Activated naive CD4-positive, alpha-beta T cell treated with anti-CD3 and anti-CD28 coated beads, Interleukin-2, amount 10 ng/mL, durations not matched to agents 7 days and 5 days (primary cell): ENCODE measurements around the gene CELF3.

Experiments
- CTCF ChIA-PET: fragments of 350-600 bp; sonication (Branson Sonifier 250); formaldehyde crosslinking; loops from one replicate; lab custom pipeline; 2021; ENCODE audit warnings: antibody characterized with exemption; lab: Charles Lee
- DNase-seq: peaks from one replicate; pipeline ENCODE4 v3.0.0-alpha.2; 2020
- H3K27ac Mint-ChIP-seq: one replicate; pipeline ENCODE4 v1.8.0; 2021; ENCODE audit warnings: mild to moderate bottlenecking, moderate library complexity, mixed read lengths
- H3K27me3 Mint-ChIP-seq: one replicate; pipeline ENCODE4 v1.8.0; 2021; ENCODE audit warnings: mild to moderate bottlenecking, mixed read lengths
- H3K36me3 Mint-ChIP-seq: one replicate; pipeline ENCODE4 v1.8.0; 2021; ENCODE audit warnings: mixed read lengths
- H3K4me1 Mint-ChIP-seq: one replicate; pipeline ENCODE4 v1.8.0; 2021; ENCODE audit warnings: mixed read lengths
- H3K4me3 Mint-ChIP-seq: one replicate; pipeline ENCODE4 v1.8.0; 2021; ENCODE audit warnings: mild to moderate bottlenecking, moderate library complexity, mixed read lengths
- H3K9me3 Mint-ChIP-seq: one replicate; pipeline ENCODE4 v1.8.0; 2021; ENCODE audit warnings: mixed read lengths

The CELF3 gene

GRCh38 chr1:151729966-151730291 lies 13.3 kb upstream of the CELF3 start:
- Mint-ChIP-seq H3K9me3 (no peaks in the 10 kb centered on the region), H3K4me1 (no peaks in the 10 kb centered on the region), H3K36me3 (no peaks in the 10 kb centered on the region), H3K4me3 (no peak overlapping the region), H3K27ac (no peak overlapping the region), H3K27me3 (peaks cover 48% of the 10 kb centered on the region)
- CTCF ChIA-PET = no interaction called here
- no peak for DNase-seq

DNA sequence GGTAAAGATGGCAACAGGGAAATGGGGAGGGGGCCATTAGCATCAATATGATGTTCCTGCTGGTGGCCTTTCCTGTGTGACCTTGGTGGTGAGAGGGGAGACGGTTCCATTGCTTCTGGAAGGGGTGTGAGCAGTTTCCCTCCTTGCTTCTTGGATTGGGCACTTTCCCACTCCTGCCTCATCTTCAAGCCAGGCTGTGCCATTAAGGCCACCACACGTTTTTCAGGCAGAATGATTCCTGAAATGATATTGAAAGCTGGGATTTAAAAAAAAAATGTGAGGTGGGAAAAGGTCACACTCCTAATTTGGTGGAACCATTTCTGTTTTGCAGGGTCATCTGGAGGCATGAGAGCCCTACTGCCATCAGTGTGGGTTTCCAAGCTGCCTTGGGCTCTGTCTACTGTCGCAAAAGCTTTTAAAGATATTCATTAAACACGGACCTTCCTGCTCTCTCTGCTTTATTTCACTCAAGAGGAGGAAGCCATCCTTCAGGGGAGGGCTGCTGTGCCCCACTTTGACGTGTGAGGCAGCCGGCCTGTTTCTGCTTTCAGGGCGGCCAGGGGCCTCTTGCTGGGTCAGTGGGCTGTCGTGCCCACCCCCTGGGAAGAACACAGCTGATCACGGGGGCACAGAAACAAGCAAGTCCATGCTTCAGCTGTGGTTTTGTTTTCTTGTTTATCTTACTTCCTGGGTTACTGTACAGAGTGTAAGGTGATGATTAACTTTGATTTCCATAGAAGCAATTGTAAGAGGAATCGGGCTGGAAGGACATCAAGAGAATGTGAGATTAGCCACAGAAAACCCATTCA lies 12.8 kb upstream of the CELF3 start:
- Mint-ChIP-seq H3K27ac (no peak overlapping the region), H3K36me3 (no peaks in the 10 kb centered on the region), H3K27me3 (peaks cover 52% of the 10 kb centered on the region), H3K4me1 (no peaks in the 10 kb centered on the region), H3K4me3 (no peak overlapping the region), H3K9me3 (no peaks in the 10 kb centered on the region)
- DNase-seq = no peak
- CTCF ChIA-PET = no interaction called here

DNA sequence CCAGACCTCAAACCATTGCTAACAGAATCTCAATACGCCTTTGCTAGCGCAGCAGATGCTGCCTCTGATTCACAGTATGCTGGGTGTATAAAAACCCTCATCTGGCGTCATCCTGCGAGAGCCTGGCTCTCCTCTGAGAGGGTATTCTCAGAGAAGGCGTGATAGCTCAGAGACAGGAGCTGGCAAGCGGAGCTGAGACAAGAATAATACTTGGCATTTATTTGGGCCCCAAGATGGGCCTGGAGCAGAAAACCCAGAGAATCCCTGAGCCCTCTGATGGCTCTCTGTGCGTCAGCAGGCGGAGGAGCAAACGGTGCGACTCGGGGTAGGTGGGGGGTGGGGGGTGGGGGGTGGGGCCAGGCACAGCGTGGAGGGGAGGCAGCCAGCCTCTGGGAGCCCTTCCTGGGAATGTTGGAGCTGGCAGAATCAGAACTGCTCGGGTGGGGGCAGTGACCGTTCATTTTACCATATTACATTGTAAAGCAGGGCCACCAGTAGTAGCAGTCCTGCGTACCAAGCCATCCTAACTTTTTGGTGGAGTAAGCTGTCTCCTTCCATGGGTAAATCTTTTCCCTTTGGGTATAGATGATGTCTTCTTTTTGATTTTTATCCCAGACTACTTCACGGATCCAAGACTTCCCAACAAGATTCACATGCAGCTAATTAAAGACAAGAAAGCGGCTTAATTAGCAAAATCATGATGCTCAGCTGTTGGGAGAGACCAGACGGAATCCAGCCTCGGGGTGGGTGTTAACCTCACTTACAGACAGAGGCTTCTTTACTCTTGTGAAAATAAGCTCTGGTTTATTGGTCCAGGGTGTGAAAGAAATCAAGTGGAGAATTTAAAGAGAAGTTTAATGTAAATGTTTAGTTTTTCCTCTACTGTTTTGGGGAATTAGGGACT lies 11.8 kb upstream of the CELF3 start:
- no peaks in the 10 kb centered on the region for H3K4me1 Mint-ChIP-seq
- H3K27me3 Mint-ChIP-seq = peaks cover 60% of the 10 kb centered on the region
- no peaks in the 10 kb centered on the region for H3K9me3 Mint-ChIP-seq
- CTCF ChIA-PET = no interaction called here
- no peaks in the 10 kb centered on the region for H3K36me3 Mint-ChIP-seq
- no peak overlapping the region for H3K4me3 Mint-ChIP-seq
- DNase-seq = no peak
- no peak overlapping the region for H3K27ac Mint-ChIP-seq

GRCh38 chr1:151723726-151724370 lies 7.2 kb upstream of the CELF3 start:
- CTCF ChIA-PET = interaction anchor here (0.5 to 0.7 kb wide), 2 partner anchors 81 to 195 kb away, joined by 3 read pairs; no protein-coding TSS in a partner anchor
- no peaks in the 10 kb centered on the region for H3K9me3 Mint-ChIP-seq
- peaks cover 88% of the 10 kb centered on the region for H3K27me3 Mint-ChIP-seq
- H3K36me3 Mint-ChIP-seq = no peaks in the 10 kb centered on the region
- H3K4me3 Mint-ChIP-seq = no peak overlapping the region
- H3K4me1 Mint-ChIP-seq = peaks cover 21% of the 10 kb centered on the region
- H3K27ac Mint-ChIP-seq = no peak overlapping the region
- no peak for DNase-seq

GRCh38 chr1:151721788-151722510 lies 5.3 kb upstream of the CELF3 start:
- CTCF ChIA-PET = interaction anchor here (1.2 kb wide), 1 partner anchor 124 kb away, joined by 3 read pairs; no protein-coding TSS in a partner anchor
- Mint-ChIP-seq H3K27me3 (peaks cover 93% of the 10 kb centered on the region), H3K4me1 (peaks cover 24% of the 10 kb centered on the region), H3K36me3 (no peaks in the 10 kb centered on the region), H3K27ac (no peak overlapping the region), H3K9me3 (no peaks in the 10 kb centered on the region), H3K4me3 (peak overlapping the region; percentile 65)
- DNase-seq = no peak

GRCh38 chr1:151720974-151721787 lies 4.6 kb upstream of the CELF3 start, which contains the start of gene RIIAD1:
TSS of gene RIIAD1 (plus strand) at chr1:151721522. CDS start at chr1:151721537, 15 bp downstream.
- CTCF ChIA-PET = interaction anchor here (0.7 to 1.4 kb wide), 3 partner anchors 13 to 125 kb away, joined by 3 to 9 read pairs (median 3); no protein-coding TSS in a partner anchor
- Mint-ChIP-seq H3K27me3 (peaks cover 94% of the 10 kb centered on the region), H3K9me3 (no peaks in the 10 kb centered on the region), H3K4me3 (peak within 1 kb of the TSS; percentile 65), H3K27ac (no peak within 1 kb of the TSS), H3K36me3 (no peaks in the 10 kb centered on the region), H3K4me1 (peaks cover 26% of the 10 kb centered on the region)
- DNase-seq = peak; percentile 64

DNA sequence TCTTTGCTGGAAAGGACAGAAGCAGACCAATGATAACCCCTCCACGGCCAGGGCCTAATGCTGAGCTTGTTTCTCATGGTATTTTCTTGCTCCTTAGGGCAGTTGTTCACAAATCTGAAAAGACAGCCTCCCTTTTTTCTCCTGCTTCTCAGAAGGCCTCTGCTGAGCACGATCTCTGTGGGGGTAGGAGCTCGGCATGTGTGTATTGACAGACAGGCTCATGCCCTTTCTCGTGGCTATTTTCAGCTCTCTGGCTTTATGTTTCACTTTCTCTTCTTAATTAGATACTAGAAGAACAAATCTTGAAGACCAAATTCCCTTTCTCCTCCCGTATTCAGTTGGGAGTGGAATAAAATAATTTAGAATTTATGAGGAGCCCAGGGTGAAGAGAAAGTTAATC lies 4.0 kb upstream of the CELF3 start:
- DNase-seq = peak; percentile 34

DNA sequence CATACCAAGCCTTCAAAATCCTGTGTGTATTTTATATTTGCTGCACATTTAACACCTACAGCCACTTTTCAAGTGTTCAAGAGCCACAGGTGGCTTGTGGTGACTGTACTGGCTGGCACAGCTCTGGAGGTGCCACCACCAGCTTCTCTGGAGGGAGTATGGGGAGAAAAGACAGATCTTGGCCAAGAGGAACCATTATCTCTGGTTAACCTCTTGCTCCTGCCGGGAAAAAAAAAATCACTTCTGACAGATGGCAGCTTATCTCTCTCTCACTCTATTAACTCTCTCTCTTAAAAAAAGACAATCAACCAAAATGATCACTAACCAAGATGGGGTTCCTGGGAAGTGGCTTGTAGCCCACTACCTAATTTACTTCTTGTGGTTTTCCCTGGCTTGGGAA lies 3.5 kb upstream of the CELF3 start:
- no peak overlapping the region for H3K27ac Mint-ChIP-seq
- peaks cover 97% of the 10 kb centered on the region for H3K27me3 Mint-ChIP-seq
- no peak for DNase-seq
- no peak overlapping the region for H3K4me3 Mint-ChIP-seq
- H3K9me3 Mint-ChIP-seq = no peaks in the 10 kb centered on the region
- peaks cover 26% of the 10 kb centered on the region for H3K4me1 Mint-ChIP-seq
- CTCF ChIA-PET = interaction anchor here (1.4 kb wide), 1 partner anchor 14 kb away, joined by 9 read pairs; no protein-coding TSS in a partner anchor
- H3K36me3 Mint-ChIP-seq = no peaks in the 10 kb centered on the region

More for the DNA sequence above, 4.0 kb upstream of the CELF3 start:
- Mint-ChIP-seq H3K27me3 (peaks cover 94% of the 10 kb centered on the region), H3K36me3 (no peaks in the 10 kb centered on the region), H3K9me3 (no peaks in the 10 kb centered on the region), H3K27ac (no peak overlapping the region), H3K4me1 (peaks cover 26% of the 10 kb centered on the region), H3K4me3 (peak overlapping the region; percentile 54)
- CTCF ChIA-PET = interaction anchor here (0.7 to 1.4 kb wide), 2 partner anchors 13 to 44 kb away, joined by 3 to 9 read pairs; no protein-coding TSS in a partner anchor

DNA sequence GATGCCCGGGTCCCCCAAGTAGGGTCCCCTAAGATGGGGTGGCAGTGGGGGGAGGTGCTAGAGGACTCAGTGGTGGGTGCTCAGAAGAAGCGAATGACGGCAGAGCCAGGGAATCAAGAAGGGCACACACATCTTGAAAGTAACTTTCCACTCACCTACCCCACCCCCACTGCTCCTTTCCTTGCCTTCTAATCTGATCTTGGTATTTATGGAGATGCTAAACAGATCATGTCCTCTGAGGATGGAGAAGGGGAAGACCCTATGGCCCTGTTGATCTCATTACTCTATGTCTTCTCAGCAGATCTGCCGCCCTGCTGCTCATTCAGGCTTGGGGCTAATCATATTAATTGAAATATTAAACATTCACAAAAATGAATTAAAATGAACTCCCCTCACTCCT lies 2.1 kb upstream of the CELF3 start:
- no peak for DNase-seq
- Mint-ChIP-seq H3K36me3 (no peaks in the 10 kb centered on the region), H3K9me3 (no peaks in the 10 kb centered on the region), H3K27me3 (peaks cover 97% of the 10 kb centered on the region), H3K4me1 (peaks cover 26% of the 10 kb centered on the region), H3K27ac (no peak overlapping the region), H3K4me3 (no peak overlapping the region)
- CTCF ChIA-PET = interaction anchor here (0.9 kb wide), 1 partner anchor 16 kb away, joined by 3 read pairs; no protein-coding TSS in a partner anchor

DNA sequence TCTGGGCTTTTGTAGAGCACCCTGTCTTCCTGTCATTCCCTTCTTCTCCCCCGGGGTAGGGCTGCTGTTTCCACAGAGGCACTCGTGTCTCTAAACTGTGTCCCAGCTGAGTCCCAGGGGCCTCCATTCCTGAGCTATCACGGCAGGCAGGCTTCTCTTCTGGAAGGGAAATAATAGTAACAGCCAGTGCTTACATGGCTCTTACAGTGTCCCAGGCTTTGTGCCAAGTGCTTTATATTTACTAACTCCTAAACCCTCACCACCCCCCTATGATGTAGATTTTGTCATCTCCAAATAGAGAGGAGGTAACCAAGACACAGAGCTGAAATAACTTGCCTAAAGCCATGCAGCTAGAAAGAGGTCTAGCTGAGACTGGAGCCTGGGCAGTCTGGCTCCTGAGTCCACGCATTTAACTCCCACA lies 1.4 kb upstream of the CELF3 start:
- DNase-seq = no peak
- CTCF ChIA-PET = interaction anchor here (0.7 to 0.9 kb wide), 2 partner anchors 17 to 284 kb away, joined by 3 read pairs; no protein-coding TSS in a partner anchor
- Mint-ChIP-seq H3K9me3 (no peaks in the 10 kb centered on the region), H3K36me3 (no peaks in the 10 kb centered on the region), H3K27me3 (peaks cover 97% of the 10 kb centered on the region), H3K4me1 (peaks cover 26% of the 10 kb centered on the region), H3K4me3 (no peak overlapping the region), H3K27ac (no peak overlapping the region)

DNA sequence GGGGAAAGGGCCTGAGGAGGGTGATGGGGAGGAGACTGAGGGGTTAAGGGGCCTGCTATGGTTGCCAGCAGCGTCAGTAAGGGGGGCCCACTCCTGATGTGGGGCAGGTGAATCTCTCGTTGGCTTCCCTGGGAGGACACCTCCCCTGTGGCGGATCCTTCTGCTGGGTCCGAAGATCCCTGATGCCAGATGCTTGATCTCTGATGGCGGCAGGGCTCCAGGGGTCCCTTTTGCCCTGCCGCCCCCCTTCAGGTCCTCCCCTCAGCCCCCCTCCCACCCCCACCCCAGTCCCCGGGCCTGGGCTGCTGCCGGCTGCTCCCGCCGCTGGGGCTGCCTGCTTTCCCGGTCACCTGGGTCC lies 219 bp downstream of the CELF3 start:
- no peak for DNase-seq
- no peak overlapping the region for H3K27ac Mint-ChIP-seq
- H3K9me3 Mint-ChIP-seq = no peaks in the 10 kb centered on the region
- H3K4me1 Mint-ChIP-seq = peaks cover 18% of the 10 kb centered on the region
- peaks cover 98% of the 10 kb centered on the region for H3K27me3 Mint-ChIP-seq
- CTCF ChIA-PET = interaction anchor here (1.8 kb wide), 1 partner anchor 18 kb away, joined by 6 read pairs; no protein-coding TSS in a partner anchor
- H3K36me3 Mint-ChIP-seq = no peaks in the 10 kb centered on the region
- no peak overlapping the region for H3K4me3 Mint-ChIP-seq

- Mint-ChIP-seq H3K36me3 (no peaks in the 10 kb centered on the region), H3K4me3 (no peak overlapping the region), H3K27ac (no peak overlapping the region), H3K4me1 (peaks cover 14% of the 10 kb centered on the region), H3K27me3 (peaks cover 92% of the 10 kb centered on the region), H3K9me3 (no peaks in the 10 kb centered on the region)
- DNase-seq = no peak
- CTCF ChIA-PET = interaction anchor here (1.8 kb wide), 1 partner anchor 19 kb away, joined by 6 read pairs; no protein-coding TSS in a partner anchor
Observed at GRCh38 chr1:151715726-151716404, 738 bp downstream of the CELF3 start.
